ENCODE data around the gene ARL4C.

ARL4C gene

DNA sequence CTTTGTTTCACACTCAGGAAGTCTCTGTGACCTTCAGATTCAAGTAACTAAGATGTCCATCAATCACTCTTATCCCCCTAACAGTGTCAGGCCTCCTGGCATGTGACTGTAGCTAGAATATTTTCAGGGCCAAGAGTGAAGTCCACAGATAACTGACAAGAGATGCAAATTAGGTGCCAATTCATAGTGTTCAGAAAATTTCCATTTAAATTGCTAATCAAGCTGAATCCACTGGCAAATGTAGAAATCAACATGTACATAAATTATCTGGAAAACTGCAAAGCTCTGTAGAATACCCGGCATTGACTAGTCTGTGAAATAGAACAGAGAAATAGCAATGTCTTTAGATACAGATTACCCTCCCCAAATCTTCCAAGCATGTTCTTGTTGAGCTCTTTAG, 38.6 kb upstream of the ARL4C start:
- H3K27ac ChIP-seq: no peak overlapping the region
- DNase-seq (ENCODE audit: low spot score): no peak
- ChIA-PET POLR2A (ENCODE audit: low non-redundant PET) (no interaction called here), CTCF (interaction anchor here (1.4 kb wide), 1 partner anchor 9 kb away, joined by 6 read pairs; no protein-coding TSS in a partner anchor)
- TF ChIP-seq, protein P1, sequence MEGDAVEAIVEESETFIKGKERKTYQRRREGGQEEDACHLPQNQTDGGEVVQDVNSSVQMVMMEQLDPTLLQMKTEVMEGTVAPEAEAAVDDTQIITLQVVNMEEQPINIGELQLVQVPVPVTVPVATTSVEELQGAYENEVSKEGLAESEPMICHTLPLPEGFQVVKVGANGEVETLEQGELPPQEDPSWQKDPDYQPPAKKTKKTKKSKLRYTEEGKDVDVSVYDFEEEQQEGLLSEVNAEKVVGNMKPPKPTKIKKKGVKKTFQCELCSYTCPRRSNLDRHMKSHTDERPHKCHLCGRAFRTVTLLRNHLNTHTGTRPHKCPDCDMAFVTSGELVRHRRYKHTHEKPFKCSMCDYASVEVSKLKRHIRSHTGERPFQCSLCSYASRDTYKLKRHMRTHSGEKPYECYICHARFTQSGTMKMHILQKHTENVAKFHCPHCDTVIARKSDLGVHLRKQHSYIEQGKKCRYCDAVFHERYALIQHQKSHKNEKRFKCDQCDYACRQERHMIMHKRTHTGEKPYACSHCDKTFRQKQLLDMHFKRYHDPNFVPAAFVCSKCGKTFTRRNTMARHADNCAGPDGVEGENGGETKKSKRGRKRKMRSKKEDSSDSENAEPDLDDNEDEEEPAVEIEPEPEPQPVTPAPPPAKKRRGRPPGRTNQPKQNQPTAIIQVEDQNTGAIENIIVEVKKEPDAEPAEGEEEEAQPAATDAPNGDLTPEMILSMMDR (conservative IDR thresholded peaks at IDR 0.05; ENCODE audit: low read depth): no peak

DNA sequence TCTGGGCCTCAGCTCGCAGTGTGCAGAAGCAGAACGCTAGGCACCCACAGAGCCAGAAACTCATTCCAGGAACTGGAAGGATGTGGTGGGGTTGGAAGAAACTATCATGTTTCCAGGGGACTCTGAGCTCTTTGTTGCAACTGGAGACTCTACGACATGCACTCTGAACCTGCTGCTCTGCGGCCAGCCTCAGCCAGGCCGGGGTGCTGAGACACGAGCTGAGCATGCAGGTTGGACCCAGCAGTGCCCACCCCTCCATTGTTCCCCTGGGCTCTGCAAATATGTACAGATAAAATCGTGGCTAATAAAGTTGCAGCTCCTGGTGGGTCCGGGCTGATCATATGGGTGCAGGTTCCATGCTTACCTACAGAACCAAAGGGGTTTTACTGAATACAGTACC, 37.6 kb upstream of the ARL4C start:
- ChIA-PET CTCF (interaction anchor here (1.0 to 1.4 kb wide), 2 partner anchors 10 to 11 kb away, joined by 5 to 6 read pairs; no protein-coding TSS in a partner anchor), POLR2A (ENCODE audit: low non-redundant PET) (no interaction called here)
- DNase-seq (ENCODE audit: low spot score): no peak
- H3K27ac ChIP-seq: no peak overlapping the region
- TF ChIP-seq, protein P1 (conservative IDR thresholded peaks at IDR 0.05; ENCODE audit: low read depth): no peak

DNA sequence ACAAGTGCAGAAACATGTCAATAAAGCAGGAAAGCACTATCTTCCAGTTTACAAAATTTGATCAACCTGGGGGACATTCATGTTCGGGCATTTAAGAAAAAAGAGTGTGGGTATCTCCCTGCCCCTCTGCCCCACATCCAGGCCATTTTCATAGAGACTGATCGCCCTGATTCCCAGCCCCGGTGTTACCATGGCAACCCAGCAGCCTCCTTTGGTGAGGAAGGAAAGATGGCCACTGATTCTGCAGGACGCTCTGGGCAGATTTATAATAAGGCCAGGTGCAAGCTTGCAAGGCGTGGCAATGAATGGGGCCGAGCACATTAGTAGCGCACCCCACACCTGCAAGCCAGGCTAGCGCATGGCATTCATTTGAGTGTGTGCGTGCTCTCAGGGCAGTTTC, 36.7 kb upstream of the ARL4C start:
- no peak overlapping the region for H3K27ac ChIP-seq
- ChIA-PET POLR2A (ENCODE audit: low non-redundant PET) (no interaction called here), CTCF (no interaction called here)
- TF ChIP-seq, protein P1 (conservative IDR thresholded peaks at IDR 0.05; ENCODE audit: low read depth): no peak
- no peak for DNase-seq (ENCODE audit: low spot score)

DNA sequence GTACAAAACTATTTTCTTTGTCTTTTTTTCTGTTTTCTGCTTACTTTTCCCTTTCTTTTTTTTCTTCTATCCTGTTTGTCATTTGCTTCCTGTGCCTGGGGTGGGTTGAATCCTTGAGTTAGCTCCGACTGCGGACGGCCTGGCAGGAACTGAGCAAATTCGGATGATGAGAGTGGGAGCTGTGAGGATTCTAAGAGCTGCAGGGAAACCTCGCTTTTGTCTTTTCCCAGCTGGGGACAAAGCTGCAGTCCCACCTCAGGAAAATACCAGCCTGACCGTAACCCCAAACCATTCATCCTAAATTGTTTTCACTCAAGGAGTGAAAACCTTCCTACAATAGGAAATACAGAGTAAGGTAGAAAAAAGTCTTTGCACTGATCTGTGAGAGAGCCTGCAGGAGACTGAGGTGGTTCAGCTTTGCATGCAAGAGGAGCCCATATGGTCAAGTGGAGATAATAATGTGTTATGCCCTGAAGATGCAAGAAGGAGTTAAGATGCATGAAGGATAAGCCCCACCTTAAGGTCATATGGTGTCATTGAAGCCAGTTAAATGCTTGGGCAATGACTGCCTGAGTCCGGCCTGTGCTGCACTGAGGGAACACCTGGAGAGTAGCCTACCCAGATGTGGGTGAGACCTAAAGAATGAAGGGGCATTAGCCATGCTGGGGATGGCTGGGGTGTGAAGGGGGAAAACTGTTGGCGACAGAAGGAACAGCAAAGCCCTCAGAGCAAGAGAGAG, 31.7 kb upstream of the ARL4C start:
- ChIA-PET CTCF (interaction anchor here (0.6 to 0.7 kb wide), 2 partner anchors 20 to 855 kb away, joined by 3 read pairs; no protein-coding TSS in a partner anchor), POLR2A (ENCODE audit: low non-redundant PET) (no interaction called here)
- TF ChIP-seq, protein P1 (conservative IDR thresholded peaks at IDR 0.05; ENCODE audit: low read depth): no peak
- no peak overlapping the region for H3K27ac ChIP-seq
- DNase-seq (ENCODE audit: low spot score): no peak

DNA sequence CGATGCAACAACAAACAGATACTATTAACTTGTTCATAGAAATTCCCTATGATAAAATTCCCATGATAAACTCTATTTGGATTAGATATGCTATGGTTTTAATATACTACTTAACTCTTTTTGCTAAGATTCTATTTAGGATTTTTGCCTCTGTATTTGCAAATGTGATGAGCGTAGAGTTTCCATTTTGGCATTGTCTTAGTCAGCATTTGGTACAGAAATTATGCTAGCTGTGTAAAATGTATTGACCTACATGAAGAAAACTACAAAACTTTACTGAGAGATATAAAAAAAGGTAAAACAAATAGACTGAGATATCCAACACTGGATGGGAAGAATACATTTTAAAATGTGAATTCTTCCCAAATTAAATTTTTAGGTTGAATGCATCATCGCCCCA, 29.8 kb upstream of the ARL4C start:
- POLR2A ChIA-PET (ENCODE audit: low non-redundant PET): no interaction called here
- no peak overlapping the region for H3K27ac ChIP-seq
- TF ChIP-seq, protein P1 (conservative IDR thresholded peaks at IDR 0.05; ENCODE audit: low read depth): no peak
- CTCF ChIA-PET: interaction anchor here (0.5 to 0.8 kb wide), 2 partner anchors 694 to 994 kb away, joined by 3 to 7 read pairs; no protein-coding TSS in a partner anchor
- no peak for DNase-seq (ENCODE audit: low spot score)

DNA sequence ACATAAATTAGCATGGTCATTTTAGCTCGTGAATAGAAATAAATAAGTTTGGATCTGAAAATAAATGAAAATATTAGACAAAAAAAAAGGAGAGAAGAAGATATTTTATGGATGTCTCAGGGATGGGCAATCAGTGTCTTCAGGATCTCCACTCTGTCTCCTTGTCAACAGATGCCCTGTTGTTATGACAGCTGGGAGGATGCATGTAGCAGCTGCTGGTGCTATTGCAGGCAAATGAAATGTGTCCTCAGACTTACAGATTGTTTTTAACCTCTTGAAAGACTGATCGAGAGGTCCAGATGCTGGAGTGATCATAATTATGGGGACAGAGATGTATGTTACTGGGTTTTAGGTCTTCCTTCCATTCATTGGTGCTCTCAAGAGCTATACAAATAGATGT, 24.7 kb upstream of the ARL4C start:
- H3K27ac ChIP-seq: no peak overlapping the region
- TF ChIP-seq, protein P1 (conservative IDR thresholded peaks at IDR 0.05; ENCODE audit: low read depth): no peak
- POLR2A ChIA-PET (ENCODE audit: low non-redundant PET): no interaction called here
- no peak for DNase-seq (ENCODE audit: low spot score)
- CTCF ChIA-PET: no interaction called here

All from RWPE1 (cell line).